Middle frontal gyrus (tissue), 1 donor: ENCODE results near the gene SFXN3.

Source experiments
- DNase-seq: peaks from one replicate; pipeline ENCODE4 v3.0.0-alpha.2; 2015; ENCODE audit warnings: low spot score; ENCODE audit errors: extremely low spot score

SFXN3 gene

DNA sequence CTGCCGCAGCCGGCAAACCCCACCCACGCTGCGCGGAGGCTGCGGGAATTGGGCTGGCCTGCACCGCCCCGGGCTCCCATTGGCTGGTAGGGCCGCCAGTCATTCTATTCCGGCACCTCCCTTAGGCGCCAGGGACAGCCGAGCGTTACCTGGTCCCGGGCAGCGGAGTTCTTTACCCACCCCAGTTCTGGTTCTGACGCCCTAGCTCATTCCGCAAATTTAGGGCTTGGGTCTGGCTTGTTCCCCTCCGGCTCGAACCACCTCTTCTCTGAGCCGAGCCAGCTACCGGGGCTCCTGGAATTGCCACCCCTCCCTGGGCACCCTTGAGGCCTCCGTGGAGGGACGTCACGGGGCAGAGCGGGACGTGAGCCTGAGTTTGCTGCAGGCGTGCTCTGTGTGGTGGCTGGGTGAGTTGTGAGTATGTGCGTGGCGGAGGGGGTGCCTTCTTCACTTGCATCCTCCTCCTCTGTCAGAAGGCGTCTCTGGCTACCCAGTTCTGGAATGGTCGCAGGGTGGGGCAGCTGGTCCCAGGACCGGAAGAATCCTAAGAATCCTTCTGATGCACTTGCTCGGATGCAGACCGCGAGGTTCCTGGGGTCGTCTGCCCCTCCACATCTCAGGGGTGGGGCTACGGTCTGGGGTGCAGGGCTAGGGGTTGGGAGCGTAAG, at the start of gene SFXN3, which contains the start of gene PDZD7:
Gene SFXN3, plus strand, starts transcription at position 107 of the 668 bp plus-strand sequence. CDS start 3,461 bp downstream, outside the sequence.
Gene PDZD7, minus strand, starts transcription at position 2 of the 668 bp plus-strand sequence. CDS start 910 bp downstream, outside the sequence.
- peak; percentile 89 for DNase-seq

DNA sequence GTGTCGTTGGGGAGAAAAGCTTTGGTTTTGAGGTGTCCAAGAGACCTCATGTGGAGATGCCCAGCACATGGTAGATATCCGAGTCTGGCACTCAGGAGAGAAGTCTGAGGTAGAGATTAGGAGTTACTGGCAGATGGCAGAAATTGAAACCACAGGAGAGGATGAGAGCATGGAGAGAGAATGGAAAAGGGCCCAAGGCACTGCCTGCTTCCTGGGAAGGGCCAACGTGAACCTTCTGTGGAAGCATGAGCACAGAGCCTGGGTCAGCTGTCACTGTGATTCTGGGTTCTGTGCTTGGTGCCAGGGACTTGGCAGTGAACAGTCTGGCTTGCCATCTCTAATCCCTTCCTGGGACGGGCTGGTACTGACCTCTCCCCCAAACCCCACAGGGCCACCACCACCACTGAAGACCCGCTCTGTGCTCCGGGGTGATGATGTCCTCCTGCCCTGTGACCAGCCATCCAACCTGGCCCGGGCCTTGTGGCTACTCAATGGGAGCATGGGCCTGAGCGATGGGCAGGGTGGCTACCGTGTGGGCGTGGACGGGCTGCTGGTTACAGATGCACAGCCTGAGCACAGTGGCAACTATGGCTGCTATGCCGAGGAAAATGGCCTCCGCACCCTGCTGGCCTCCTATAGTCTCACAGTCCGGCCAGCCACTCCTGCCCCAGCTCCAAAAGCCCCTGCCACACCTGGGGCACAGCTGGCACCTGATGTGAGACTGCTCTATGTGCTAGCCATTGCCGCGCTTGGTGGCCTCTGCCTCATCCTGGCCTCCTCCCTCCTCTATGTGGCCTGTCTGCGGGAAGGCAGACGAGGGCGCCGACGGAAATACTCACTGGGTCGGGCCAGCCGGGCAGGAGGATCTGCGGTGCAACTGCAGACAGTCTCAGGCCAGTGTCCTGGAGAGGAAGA, 47.9 kb upstream of the SFXN3 start:
- no peak for DNase-seq

DNA sequence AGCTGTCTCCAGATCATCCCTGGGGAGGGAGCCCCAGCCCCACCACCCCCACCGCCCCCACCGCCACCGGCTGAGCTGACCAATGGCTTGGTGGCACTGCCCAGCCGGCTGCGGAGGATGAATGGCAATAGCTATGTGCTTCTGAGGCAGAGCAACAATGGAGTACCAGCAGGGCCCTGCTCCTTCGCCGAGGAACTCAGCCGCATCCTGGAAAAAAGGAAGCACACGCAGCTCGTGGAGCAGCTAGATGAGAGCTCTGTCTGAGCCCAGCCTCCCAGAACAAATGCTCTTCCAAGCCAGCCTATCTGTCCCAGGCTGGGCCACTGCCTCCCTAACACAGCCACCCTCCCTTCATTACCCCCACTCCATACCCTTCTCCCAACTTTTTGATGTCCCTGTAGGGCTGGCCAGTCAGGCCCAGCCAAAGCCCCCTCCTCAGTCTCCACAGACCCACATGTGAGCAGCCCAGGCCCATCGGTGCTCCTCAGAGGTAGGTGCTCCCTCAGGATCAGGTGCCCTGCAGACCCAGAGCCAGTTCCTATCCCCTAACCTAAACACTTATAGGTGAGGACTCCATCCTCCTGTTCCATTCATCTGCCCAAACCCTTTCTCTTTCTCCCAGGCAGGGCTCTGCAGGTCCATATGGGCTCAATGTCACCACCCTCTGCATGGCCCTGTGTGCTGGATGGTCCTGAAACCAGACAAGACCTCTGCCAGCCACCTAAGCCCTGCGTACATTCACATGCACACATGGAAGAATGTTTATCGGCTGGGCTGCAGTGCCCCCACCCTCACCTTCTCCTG, 47.0 kb upstream of the SFXN3 start:
- no peak for DNase-seq

DNA sequence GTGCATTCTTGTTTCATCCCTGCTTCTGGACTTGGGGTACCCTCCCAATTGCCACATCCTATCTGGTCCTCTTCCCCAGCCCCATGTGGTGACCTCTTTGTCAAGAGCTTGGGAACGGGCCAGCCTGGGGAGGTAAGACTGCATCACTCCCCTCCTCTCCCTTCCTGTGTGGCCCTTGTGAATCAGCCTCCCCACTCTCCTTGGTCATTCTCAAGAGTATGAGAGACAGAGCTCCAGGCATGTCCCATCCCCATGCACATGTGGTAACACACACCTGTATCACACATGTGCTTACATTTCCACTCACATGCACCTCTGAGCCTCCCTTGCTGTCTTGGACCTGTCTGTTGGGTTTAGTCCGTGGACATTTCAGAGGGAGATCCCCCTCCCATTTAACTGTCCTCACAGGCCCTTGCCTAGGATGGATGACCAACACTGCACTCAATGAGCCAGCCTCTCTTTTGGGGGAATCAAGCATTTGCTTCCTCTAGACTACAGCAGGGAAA, 46.3 kb upstream of the SFXN3 start:
- DNase-seq, result no peak

GRCh38 chr10:100985336-100985735, 45.7 kb upstream of the SFXN3 start:
- DNase-seq, result no peak

GRCh38 chr10:100986623-100986951, 44.4 kb upstream of the SFXN3 start:
- no peak for DNase-seq

GRCh38 chr10:100986952-100987684, 43.9 kb upstream of the SFXN3 start, which contains the start of the genes MRPL43 and TWNK:
Gene MRPL43 (minus strand): TSS chr10:100987497. CDS start chr10:100987443, 54 bp downstream.
Gene TWNK (plus strand): TSS chr10:100987543. CDS start chr10:100988211, 668 bp downstream.
- peak; percentile 82 for DNase-seq

GRCh38 chr10:100987685-100988049, 43.4 kb upstream of the SFXN3 start:
- no peak for DNase-seq

GRCh38 chr10:100988166-100988565, 42.9 kb upstream of the SFXN3 start:
- DNase-seq, result no peak

DNA sequence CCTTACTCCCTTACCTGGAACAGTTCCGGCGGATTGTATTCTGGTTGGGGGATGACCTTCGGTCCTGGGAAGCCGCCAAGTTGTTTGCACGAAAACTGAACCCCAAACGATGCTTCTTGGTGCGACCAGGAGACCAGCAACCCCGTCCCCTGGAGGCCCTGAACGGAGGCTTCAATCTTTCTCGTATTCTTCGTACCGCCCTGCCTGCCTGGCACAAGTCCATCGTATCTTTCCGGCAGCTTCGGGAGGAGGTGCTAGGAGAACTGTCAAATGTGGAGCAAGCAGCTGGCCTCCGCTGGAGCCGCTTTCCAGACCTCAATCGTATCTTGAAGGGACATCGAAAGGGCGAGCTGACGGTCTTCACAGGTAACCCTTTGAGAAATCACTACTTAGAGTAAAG, 41.9 kb upstream of the SFXN3 start:
- no peak for DNase-seq

DNA sequence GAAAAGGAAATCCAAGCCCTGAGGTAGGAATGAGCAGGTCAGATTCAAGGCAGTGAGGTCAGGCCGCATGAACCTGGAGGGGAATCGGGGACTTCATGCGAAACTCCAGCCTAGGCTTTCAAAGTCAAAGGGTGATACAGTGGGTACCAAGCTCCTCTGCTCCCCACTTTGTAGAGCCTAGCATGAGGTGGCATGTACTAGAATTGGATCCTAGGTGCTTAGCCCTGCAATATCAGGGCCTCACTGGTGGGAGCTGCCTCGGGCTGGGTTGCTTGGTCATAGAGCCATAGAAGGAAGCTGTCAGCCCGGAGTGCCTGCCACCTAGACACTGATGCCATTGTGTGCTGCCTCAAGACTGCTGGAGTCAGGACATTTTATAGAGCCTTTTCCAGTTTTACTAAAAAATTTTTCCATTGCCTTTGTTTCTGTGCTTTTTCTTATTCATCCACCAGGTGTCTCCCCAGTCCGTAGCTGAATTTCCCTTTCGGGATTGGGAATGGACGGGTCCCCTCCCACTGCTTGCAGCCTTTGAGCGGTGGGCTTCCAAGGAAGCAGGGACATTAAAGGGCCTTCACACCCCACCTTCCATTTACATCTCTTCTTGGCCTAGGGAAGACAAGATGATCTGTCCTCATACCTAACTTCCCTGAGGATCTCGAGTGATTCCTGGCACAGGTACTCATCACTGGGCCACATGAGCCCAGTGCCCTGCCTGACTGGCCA, 36.9 kb upstream of the SFXN3 start:
- DNase-seq, result no peak

DNA sequence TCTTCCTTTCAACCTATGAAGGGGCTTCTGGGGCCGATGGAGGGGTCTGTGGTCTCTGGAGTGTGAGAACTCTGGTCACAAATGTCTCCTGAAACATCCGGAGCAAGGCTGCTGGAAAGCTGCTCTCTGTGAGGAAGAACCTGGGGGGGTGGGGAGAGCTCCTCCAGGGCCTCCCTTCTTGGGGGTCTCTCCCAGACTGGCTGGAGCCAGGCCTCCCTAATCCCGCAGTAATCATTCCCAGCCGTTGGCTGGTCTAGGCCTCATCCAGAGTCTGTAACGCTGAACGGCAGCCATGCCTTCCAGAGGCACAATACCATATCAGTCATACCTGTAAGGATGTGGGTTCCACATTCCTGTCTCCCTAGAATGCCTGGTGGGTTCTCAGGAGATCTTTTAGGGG, 35.9 kb upstream of the SFXN3 start:
- no peak for DNase-seq

GRCh38 chr10:100996678-100997359, 34.2 kb upstream of the SFXN3 start:
- no peak for DNase-seq

GRCh38 chr10:100997360-100998182, 33.5 kb upstream of the SFXN3 start:
- DNase-seq, result no peak

- DNase-seq, result peak; percentile 83
Observed at GRCh38 chr10:100998183-100998990, 32.6 kb upstream of the SFXN3 start.

DNA sequence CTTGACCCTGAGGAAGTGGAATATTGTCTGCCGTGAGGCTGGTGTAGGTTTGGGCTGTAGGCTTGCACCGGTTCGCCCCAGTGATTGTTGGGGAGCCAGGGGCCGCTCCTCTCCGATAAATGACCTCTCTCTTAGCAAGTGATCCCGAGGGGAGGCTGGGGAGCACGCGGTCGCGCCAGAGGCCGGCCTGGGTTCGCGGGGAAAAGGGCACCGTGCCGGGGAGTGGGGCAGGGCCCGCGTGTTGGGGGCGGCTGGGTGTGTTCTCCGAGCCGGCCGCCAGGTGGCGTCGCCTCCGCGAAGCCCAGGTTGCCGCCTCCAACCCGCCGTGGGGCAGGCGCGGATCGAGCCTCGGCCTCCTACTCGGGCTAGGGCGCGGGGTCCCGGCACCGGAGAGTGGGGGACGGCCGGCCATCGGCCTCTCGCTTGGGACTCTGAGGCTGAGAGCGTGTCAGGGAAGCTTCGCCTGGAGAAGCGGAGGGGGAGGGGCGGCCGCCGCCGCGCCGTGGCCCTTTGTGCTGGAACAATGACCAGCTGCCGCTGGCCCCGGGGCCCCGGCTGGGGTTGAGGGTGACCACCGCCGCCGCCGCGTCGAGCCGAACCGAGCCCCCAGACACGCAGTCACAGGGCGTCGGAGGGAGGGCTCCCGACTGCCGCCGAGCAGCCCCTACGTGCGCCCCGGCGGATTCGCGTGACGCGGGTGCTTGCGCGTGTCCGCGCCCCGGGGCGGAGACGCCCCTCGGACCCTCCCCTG, 31.9 kb upstream of the SFXN3 start:
- peak; percentile 74 for DNase-seq

- no peak for DNase-seq
Observed at GRCh38 chr10:100999742-101000126, 31.3 kb upstream of the SFXN3 start, which contains the start of gene LZTS2. Gene LZTS2 (plus strand): TSS chr10:100999808. CDS start chr10:101002539, 2,731 bp downstream.
